WTC11 (cell line): ENCODE data around the gene NHLH2. TPM values are rescaled to one million over a fixed set of nuclear protein-coding genes. Genes with fewer than 3 reads are reported as not detected.
A peak's percentile ranks its signal among the peaks of the same experiment; 100 is the strongest.

Experiments
- ATAC-seq: fragments of 200-7000 bp; cut with Tn5 transposase; 2 replicates; pipeline ENCODE4 v1.10.0; 2021; ENCODE audit warnings: mild to moderate bottlenecking, moderate library complexity
- CTCF ChIA-PET: fragments of 300-600 bp; sonication (Branson Sonifier 250); formaldehyde crosslinking; loops from one replicate; lab custom pipeline; 2021; ENCODE audit warnings: antibody characterized with exemption; lab: Charles Lee
- POLR2A ChIA-PET: fragments of 350-600 bp; sonication (Branson Sonifier 250); formaldehyde crosslinking; loops from one replicate; lab custom pipeline; 2021; ENCODE audit warnings: antibody characterized with exemption; lab: Charles Lee
- DNase-seq: peaks from one replicate; pipeline ENCODE4 v3.0.0; 2021; ENCODE audit warnings: low spot score
- H3K27ac Mint-ChIP-seq: 2 replicates; pipeline ENCODE4 v1.8.0; 2021; ENCODE audit warnings: mixed read lengths
- H3K27me3 Mint-ChIP-seq: 2 replicates; pipeline ENCODE4 v1.8.0; 2021; ENCODE audit warnings: low read depth, mild to moderate bottlenecking, moderate library complexity, mixed read lengths
- H3K36me3 Mint-ChIP-seq: 2 replicates; pipeline ENCODE4 v1.8.0; 2021; ENCODE audit warnings: mixed read lengths
- H3K4me1 Mint-ChIP-seq: 2 replicates; pipeline ENCODE4 v1.8.0; 2022; ENCODE audit warnings: mixed read lengths
- H3K4me3 Mint-ChIP-seq: 2 replicates; pipeline ENCODE4 v1.8.0; 2021; ENCODE audit warnings: mild to moderate bottlenecking, moderate library complexity, mixed read lengths
- H3K9me3 Mint-ChIP-seq: 2 replicates; pipeline ENCODE4 v1.8.0; 2021; ENCODE audit warnings: mixed read lengths
- ATF1 ChIP-seq: sonication (generic); formaldehyde crosslinking; IDR thresholded peaks from 2 replicates; pipeline ENCODE4 v1.8.1; 2023; ENCODE audit warnings: mild to moderate bottlenecking, moderate library complexity, missing genetic modification reagents
- CBFB ChIP-seq: sonication (generic); formaldehyde crosslinking; IDR thresholded peaks from 2 replicates; pipeline ENCODE4 v1.8.1; 2022; ENCODE audit warnings: mild to moderate bottlenecking, low read depth, missing genetic modification reagents
- E2F1 ChIP-seq: sonication (generic); formaldehyde crosslinking; IDR thresholded peaks from 2 replicates; pipeline ENCODE4 v1.8.0; 2022; ENCODE audit warnings: mild to moderate bottlenecking, missing genetic modification reagents
- E2F5 ChIP-seq: sonication (generic); formaldehyde crosslinking; IDR thresholded peaks from 2 replicates; pipeline ENCODE4 v1.8.1; 2022; ENCODE audit warnings: mild to moderate bottlenecking, moderate library complexity, missing genetic modification reagents
- GRHL2 ChIP-seq: fragments of 250-450 bp; sonication (Bioruptor Pico); IDR thresholded peaks from 2 replicates; pipeline ENCODE4 v1.8.0; 2022; ENCODE audit warnings: mild to moderate bottlenecking, moderate library complexity; ENCODE audit not compliant: insufficient replicate concordance, severe bottlenecking
- MXD4 ChIP-seq: fragments of 250-450 bp; sonication (Bioruptor Pico); IDR thresholded peaks from 2 replicates; pipeline ENCODE4 v1.8.0; 2021; ENCODE audit warnings: mild to moderate bottlenecking, moderate library complexity, borderline replicate concordance
- NFATC4 ChIP-seq: fragments of 250-450 bp; sonication (Bioruptor Pico); IDR thresholded peaks from 2 replicates; pipeline ENCODE4 v1.9.0; 2021; ENCODE audit warnings: mild to moderate bottlenecking
- NR3C1 ChIP-seq: sonication (generic); formaldehyde crosslinking; conservative IDR thresholded peaks from 2 replicates; pipeline ENCODE4 v1.8.1; 2023; ENCODE audit warnings: low read depth, mild to moderate bottlenecking, missing genetic modification reagents
- PRRX2 ChIP-seq: fragments of 250-450 bp; sonication (Bioruptor Pico); IDR thresholded peaks from 2 replicates; pipeline ENCODE4 v1.8.0; 2021; ENCODE audit warnings: mild to moderate bottlenecking
- STAT6 ChIP-seq: sonication (generic); formaldehyde crosslinking; conservative IDR thresholded peaks from 2 replicates; pipeline ENCODE4 v1.8.1; 2023; ENCODE audit warnings: mild to moderate bottlenecking, low read depth, missing genetic modification reagents, moderate library complexity
- TCF7 ChIP-seq: sonication (generic); formaldehyde crosslinking; IDR thresholded peaks from 2 replicates; pipeline ENCODE4 v1.8.0; 2022; ENCODE audit warnings: mild to moderate bottlenecking, low read depth, missing genetic modification reagents, moderate library complexity
- TEAD4 ChIP-seq: sonication (generic); formaldehyde crosslinking; IDR thresholded peaks from 2 replicates; pipeline ENCODE4 v1.8.0; 2022; ENCODE audit warnings: mild to moderate bottlenecking, missing genetic modification reagents
- ZNF281 ChIP-seq: sonication (generic); formaldehyde crosslinking; IDR thresholded peaks from 2 replicates; pipeline ENCODE4 v1.8.0; 2023; ENCODE audit warnings: mild to moderate bottlenecking, missing genetic modification reagents
- ZNF396 ChIP-seq: fragments of 250-450 bp; sonication (Bioruptor Pico); IDR thresholded peaks from 2 replicates; pipeline ENCODE4 v1.8.0; 2021; ENCODE audit warnings: mild to moderate bottlenecking, moderate library complexity, borderline replicate concordance
- ZSCAN18 ChIP-seq: fragments of 250-450 bp; sonication (Bioruptor Pico); IDR thresholded peaks from 2 replicates; pipeline ENCODE4 v2.1.2; 2022; ENCODE audit warnings: mild to moderate bottlenecking, moderate library complexity
- total RNA-seq: library from RNA; stranded (reverse); gene quantifications from 3 replicates; pipeline ENCODE4 v1.2.3, GENCODE V29; 2021

The NHLH2 gene
- total RNA-seq, 1 experiment from 2014 or later: 4.3 TPM

GRCh38 chr1:115877511-115877910 lies 36.6 kb upstream of the NHLH2 start (continued):
- TF ChIP-seq NR3C1 (CRISPR knock-in tag) (no peak), ZSCAN18 (CRISPR knock-in tag) (no peak), E2F1 (CRISPR knock-in tag) (no peak), ATF1 (CRISPR knock-in tag) (no peak), TEAD4 (no peak)

GRCh38 chr1:115874904-115875303 lies 34.0 kb upstream of the NHLH2 start:
- no peaks in the 10 kb centered on the region for H3K36me3 Mint-ChIP-seq
- H3K27ac Mint-ChIP-seq: no peak overlapping the region
- CTCF ChIA-PET: interaction anchor here (1.2 to 1.5 kb wide), 2 partner anchors 40 to 103 kb away, joined by 3 to 4 read pairs; no protein-coding TSS in a partner anchor
- TF ChIP-seq E2F5 (CRISPR knock-in tag): no peak
- no peak for TF ChIP-seq ZNF281 (CRISPR knock-in tag)
- no peak for TF ChIP-seq PRRX2 (CRISPR knock-in tag)
- no peak for TF ChIP-seq STAT6 (CRISPR knock-in tag)
- TF ChIP-seq NFATC4 (CRISPR knock-in tag): no peak
- no peak for TF ChIP-seq TCF7
- no peak for TF ChIP-seq GRHL2
- H3K4me3 Mint-ChIP-seq: no peak overlapping the region
- ATAC-seq (no peak), DNase-seq (no peak)
- H3K9me3 Mint-ChIP-seq: peaks cover 4% of the 10 kb centered on the region; the same call in 1 of the 2 replicates
- peaks cover 3% of the 10 kb centered on the region for H3K27me3 Mint-ChIP-seq
- POLR2A ChIA-PET: no interaction called here
- H3K4me1 Mint-ChIP-seq: peaks cover 31% of the 10 kb centered on the region

- Mint-ChIP-seq H3K4me1 (peaks cover 31% of the 10 kb centered on the region), H3K27me3 (peaks cover 3% of the 10 kb centered on the region), H3K36me3 (no peaks in the 10 kb centered on the region), H3K9me3 (peaks cover 4% of the 10 kb centered on the region; the same call in 1 of the 2 replicates), H3K4me3 (no peak overlapping the region), H3K27ac (no peak overlapping the region)
- no peak for DNase-seq
- ChIA-PET CTCF (interaction anchor here (1.2 kb wide), 1 partner anchor 40 kb away, joined by 4 read pairs; no protein-coding TSS in a partner anchor), POLR2A (no interaction called here)
- no peak for ATAC-seq
- TF ChIP-seq STAT6 (CRISPR knock-in tag): no peak
- no peak for TF ChIP-seq MXD4
- TF ChIP-seq ZNF396 (CRISPR knock-in tag): 0 out of 2 replicates have a peak, but pooled peaks have one; percentile 45
- TF ChIP-seq CBFB (CRISPR knock-in tag): no peak
Observed at GRCh38 chr1:115874497-115874896, 33.6 kb upstream of the NHLH2 start.
